GM12878 (cell line): ENCODE results near the gene SCUBE2. TPM values are rescaled to one million over a fixed set of nuclear protein-coding genes. Genes with fewer than 3 reads are reported as not detected.

Experiments used
- ATAC-seq: fragments of 200-7000 bp; cut with Tn5 transposase; 3 replicates; pipeline ENCODE4 v1.9.1; 2020; ENCODE audit warnings: mild to moderate bottlenecking, moderate library complexity
- BruUV-seq: library from RNA; stranded (reverse); fragments of 400-500 nt; replicated peaks from 2 replicates; lab custom pipeline; 2021; lab: Mats Ljungman, UMichigan
- CTCF ChIA-PET: fragments of 300-600 bp; sonication (Branson Sonifier 250); formaldehyde crosslinking; extraction: SDS; loops from one replicate; lab custom pipeline; 2021; ENCODE audit warnings: inconsistent platforms; lab: Yijun Ruan, JAX
- POLR2A ChIA-PET: fragments of 350-600 bp; formaldehyde crosslinking; extraction: SDS; loops from one replicate; lab custom pipeline; 2021; ENCODE audit warnings: inconsistent platforms; lab: Charles Lee
- RAD21 ChIA-PET: fragments of 300-600 bp; sonication (Branson Sonifier 250); formaldehyde crosslinking; loops from one replicate; lab custom pipeline; 2023; ENCODE audit warnings: antibody characterized with exemption; ENCODE audit not compliant: unreplicated experiment; lab: Charles Lee
- SMC1A ChIA-PET: fragments of 300-600 bp; sonication (Branson Sonifier 250); formaldehyde crosslinking; loops from one replicate; lab custom pipeline; 2023; ENCODE audit not compliant: unreplicated experiment, uncharacterized antibody; lab: Charles Lee
- DNase-seq: peaks from one replicate; pipeline ENCODE4 v3.0.0-alpha.2; 2011; ENCODE audit warnings: low read depth, low spot score
- FAIRE-seq: peaks from 3 replicates; lab custom pipeline; 2011; peaks lifted over from hg19 to GRCh38; lab: Jason Lieb, UNC
- H2AFZ ChIP-seq: 2 replicates; pipeline ENCODE4 v1.6.0; 2011; ENCODE audit warnings: low read depth, low read length, control low read depth; ENCODE audit not compliant: control insufficient read depth
- H3K27ac ChIP-seq: 2 replicates; pipeline ENCODE4 v1.5.1; 2011; ENCODE audit warnings: control low read depth; ENCODE audit not compliant: control insufficient read depth, insufficient read depth
- H3K27me3 ChIP-seq, 2 experiments: replicated peaks in 1 of 2; 2 replicates each; pipeline versions ENCODE4 v1.6.0 to v1.6.1; 2011; ENCODE audit warnings: low read length in 1 of 2; ENCODE audit not compliant: control insufficient read depth in 2 of 2, insufficient read depth in 2 of 2
- H3K36me3 ChIP-seq, 2 experiments: 2 replicates each; pipeline ENCODE4 v1.5.1; 2011; ENCODE audit warnings: low read length in 1 of 2; ENCODE audit not compliant: control insufficient read depth in 2 of 2, insufficient read depth in 2 of 2
- H3K4me1 ChIP-seq: 2 replicates; pipeline ENCODE4 v1.6.1; 2011; ENCODE audit warnings: mild to moderate bottlenecking, low read length, moderate library complexity, mixed read lengths; ENCODE audit not compliant: control insufficient read depth, insufficient read depth
- H3K4me2 ChIP-seq: 2 replicates; pipeline ENCODE4 v1.6.0; 2011; ENCODE audit warnings: control low read depth; ENCODE audit not compliant: control insufficient read depth, insufficient read depth
- H3K4me3 ChIP-seq: fragments of 200-600 bp; sonication (generic); 2 replicates; pipeline ENCODE4 v1.5.1; 2016
- H3K79me2 ChIP-seq: 2 replicates; pipeline ENCODE4 v1.6.0; 2011; ENCODE audit warnings: low read length; ENCODE audit not compliant: control insufficient read depth, insufficient read depth
- H3K9ac ChIP-seq: 2 replicates; pipeline ENCODE4 v1.8.0; 2011; ENCODE audit warnings: low read length, control low read depth, mixed read lengths; ENCODE audit not compliant: control insufficient read depth, insufficient read depth
- H3K9me3 ChIP-seq: replicated peaks from 3 replicates; pipeline ENCODE4 v1.5.1; 2011; ENCODE audit warnings: mild to moderate bottlenecking, low read length; ENCODE audit not compliant: control insufficient read depth, insufficient read depth
- H4K20me1 ChIP-seq: 2 replicates; pipeline ENCODE4 v1.6.0; 2011; ENCODE audit not compliant: control insufficient read depth, insufficient read depth
- CREB1 ChIP-seq: IDR thresholded peaks from 2 replicates; pipeline ENCODE4 v1.6.1; 2012; ENCODE audit warnings: low read depth, mild to moderate bottlenecking, inconsistent platforms
- ETV6 ChIP-seq, 2 experiments: fragments of 450-650 bp in 1 of 2; IDR thresholded peaks in 1 of 2; conservative IDR thresholded peaks in 1 of 2; 2 replicates each; pipeline ENCODE4 v1.6.1; 2014; ENCODE audit warnings: antibody characterized with exemption in 1 of 2, borderline replicate concordance in 1 of 2, low read depth in 1 of 2, mild to moderate bottlenecking in 1 of 2, moderate library complexity in 1 of 2
- IRF4 ChIP-seq: IDR thresholded peaks from 2 replicates; pipeline ENCODE4 v1.6.1; 2011; ENCODE audit warnings: low read depth, low read length
- PBX3 ChIP-seq: IDR thresholded peaks from 2 replicates; pipeline ENCODE4 v1.6.1; 2011; ENCODE audit warnings: mild to moderate bottlenecking, low read depth, low read length, moderate library complexity; ENCODE audit not compliant: insufficient replicate concordance
- PKNOX1 ChIP-seq: fragments of 450-650 bp; IDR thresholded peaks from 2 replicates; pipeline ENCODE4 v1.6.1; 2016; ENCODE audit warnings: mild to moderate bottlenecking
- RCOR1 ChIP-seq: conservative IDR thresholded peaks from 2 replicates; pipeline ENCODE4 v1.6.1; 2012; ENCODE audit warnings: low read depth, low read length, improper control_type of control experiment
- TARDBP ChIP-seq: IDR thresholded peaks from 2 replicates; pipeline ENCODE4 v1.6.1; 2016; ENCODE audit warnings: borderline replicate concordance
- YBX1 ChIP-seq: fragments of 450-650 bp; IDR thresholded peaks from 2 replicates; pipeline ENCODE4 v1.6.1; 2016; ENCODE audit warnings: antibody characterized with exemption
- ZBTB33 ChIP-seq: fragments of 450-650 bp; IDR thresholded peaks from 2 replicates; pipeline ENCODE4 v1.6.1; 2017; ENCODE audit warnings: mild to moderate bottlenecking
- WGBS: methylation state at CpG from one replicate; pipeline ENCODE4 v1.1.6; 2016; ENCODE audit warnings: low lambda C conversion rate; ENCODE audit not compliant: insufficient replicate concordance, insufficient coverage; ENCODE audit errors: missing lambda C conversion rate; 5-methylcytosine and 5-hydroxymethylcytosine counted together
- in situ Hi-C: fragments of 300-500 bp; cut with MboI; formaldehyde crosslinking; loops from 9 replicates; pipeline ENCODE4 v1.14.3; 2018; ENCODE audit warnings: mixed read lengths
- intact Hi-C: fragments of 100-400 bp; cut with micrococcal nuclease; formaldehyde crosslinking; loops from one replicate; pipeline ENCODE4 v1.14.2; 2022; ENCODE audit not compliant: unreplicated experiment
- polyA plus RNA-seq, 11 experiments: library from polyadenylated mRNA; depleted of rRNA in 4 of 11; unstranded in 6 of 11; stranded (reverse) in 5 of 11; fragments of >200 nt; fragmentation: Nextera tagmentation in 4 of 11; fragmentation: Illumina TruSeq in 1 of 11; extraction: Ambion mirVana in 4 of 11; extraction: Trizol in 1 of 11; gene quantifications; 1 replicate in 1 of 11; 2 replicates in 10 of 11; pipeline versions ENCODE4 v1.2.1 to v1.2.3, GENCODE V29; 2011 to 2016; ENCODE audit warnings: inconsistent platforms in 2 of 11, missing spikeins in 2 of 11, low read depth in 1 of 11
- total RNA-seq, 4 experiments: library from RNA; depleted of rRNA in 3 of 4; stranded (reverse); fragments of >200 nt in 3 of 4; fragmentation: Illumina TruSeq in 1 of 4; extraction: Trizol in 1 of 4; gene quantifications; 2 replicates each; pipeline versions ENCODE4 v1.2.1 to v1.2.3, GENCODE V29; 2013 to 2021
- TF ChIP-seq, protein P1 (sequence below): fragments of 450-650 bp; IDR thresholded peaks from 2 replicates; pipeline ENCODE4 v1.6.1; 2018; ENCODE audit warnings: borderline replicate concordance, mild to moderate bottlenecking; ENCODE audit not compliant: partially characterized antibody

SCUBE2 gene
- total and polyA plus RNA-seq, 10 of the 15 experiments (the other 5 are each of a cell fraction or from before 2014, with no cell fraction given), result 0.12 to 0.56 (median 0.31) TPM; not detected in 2

GRCh38 chr11:9040410-9040809 is 51.0 kb downstream of the SCUBE2 start:
- Histone ChIP-seq H3K4me2 (no peak overlapping the region), H3K36me3 (no peaks in the 10 kb centered on the region), H3K9ac (no peak overlapping the region), H3K79me2 (no peaks in the 10 kb centered on the region), H4K20me1 (no peaks in the 10 kb centered on the region), H3K4me1 (no peaks in the 10 kb centered on the region), H3K9me3 (no peaks in the 10 kb centered on the region; the same call in 2 of the 3 replicates), H2AFZ (no peak overlapping the region), H3K27me3 (no peaks in the 10 kb centered on the region), H3K4me3 (no peak overlapping the region), H3K27ac (no peak overlapping the region)
- no peak for ATAC-seq
- TF ChIP-seq, protein P1, sequence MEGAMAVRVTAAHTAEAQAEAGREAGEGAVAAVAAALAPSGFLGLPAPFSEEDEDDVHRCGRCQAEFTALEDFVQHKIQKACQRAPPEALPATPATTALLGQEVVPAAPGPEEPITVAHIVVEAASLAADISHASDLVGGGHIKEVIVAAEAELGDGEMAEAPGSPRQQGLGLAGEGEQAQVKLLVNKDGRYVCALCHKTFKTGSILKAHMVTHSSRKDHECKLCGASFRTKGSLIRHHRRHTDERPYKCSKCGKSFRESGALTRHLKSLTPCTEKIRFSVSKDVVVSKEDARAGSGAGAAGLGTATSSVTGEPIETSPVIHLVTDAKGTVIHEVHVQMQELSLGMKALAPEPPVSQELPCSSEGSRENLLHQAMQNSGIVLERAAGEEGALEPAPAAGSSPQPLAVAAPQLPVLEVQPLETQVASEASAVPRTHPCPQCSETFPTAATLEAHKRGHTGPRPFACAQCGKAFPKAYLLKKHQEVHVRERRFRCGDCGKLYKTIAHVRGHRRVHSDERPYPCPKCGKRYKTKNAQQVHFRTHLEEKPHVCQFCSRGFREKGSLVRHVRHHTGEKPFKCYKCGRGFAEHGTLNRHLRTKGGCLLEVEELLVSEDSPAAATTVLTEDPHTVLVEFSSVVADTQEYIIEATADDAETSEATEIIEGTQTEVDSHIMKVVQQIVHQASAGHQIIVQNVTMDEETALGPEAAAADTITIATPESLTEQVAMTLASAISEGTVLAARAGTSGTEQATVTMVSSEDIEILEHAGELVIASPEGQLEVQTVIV, result no peak
- TF ChIP-seq ETV6 (conservative IDR thresholded peaks at IDR 0.05 in 1 of 2, IDR thresholded peaks at IDR 0.05 in 1 of 2; ENCODE audit: borderline replicate concordance in 1 of 2, low read depth in 1 of 2) (no peak), YBX1 (no peak), TARDBP (no peak), PKNOX1 (no peak), ZBTB33 (no peak), RCOR1 (no peak), PBX3 (no peak), IRF4 (no peak), CREB1 (no peak)
- no peak for FAIRE-seq
- SMC1A ChIA-PET, result no interaction called here
- no peak for DNase-seq
- intact Hi-C loops (no loop called here), in situ Hi-C loops (no loop called here)
- no TSS peak for BruUV-seq
- POLR2A ChIA-PET, result no interaction called here
- CTCF ChIA-PET, result no interaction called here
- WGBS, result 67% methylated on average over 7 of the region's 10 CpGs
- RAD21 ChIA-PET, result no interaction called here
